WTC11 (cell line): ENCODE data around the gene ZNF700.

Experiments
- CTCF ChIP-seq: fragments of 200-600 bp; IDR thresholded peaks from 2 replicates; pipeline ENCODE4 v1.8.0; 2022; ENCODE audit warnings: antibody characterized with exemption
- ELF4 ChIP-seq: sonication (generic); formaldehyde crosslinking; IDR thresholded peaks from 2 replicates; pipeline ENCODE4 v1.8.1; 2022; ENCODE audit warnings: low read depth, mild to moderate bottlenecking, moderate library complexity, missing genetic modification reagents
- EMX1 ChIP-seq: fragments of 250-450 bp; sonication (Bioruptor Pico); IDR thresholded peaks from 2 replicates; pipeline ENCODE4 v1.8.0; 2021; ENCODE audit warnings: mild to moderate bottlenecking
- GABPB1 ChIP-seq: sonication (generic); formaldehyde crosslinking; IDR thresholded peaks from 2 replicates; pipeline ENCODE4 v1.8.1; 2023; ENCODE audit warnings: mild to moderate bottlenecking, missing genetic modification reagents
- NR1H2 ChIP-seq: sonication (generic); formaldehyde crosslinking; IDR thresholded peaks from 2 replicates; pipeline ENCODE4 v1.9.0; 2021; ENCODE audit warnings: mild to moderate bottlenecking, moderate library complexity, missing genetic modification reagents
- PRRX2 ChIP-seq: fragments of 250-450 bp; sonication (Bioruptor Pico); IDR thresholded peaks from 2 replicates; pipeline ENCODE4 v1.8.0; 2021; ENCODE audit warnings: mild to moderate bottlenecking
- TEAD4 ChIP-seq: sonication (generic); formaldehyde crosslinking; IDR thresholded peaks from 2 replicates; pipeline ENCODE4 v1.8.0; 2022; ENCODE audit warnings: mild to moderate bottlenecking, missing genetic modification reagents
- TP53 ChIP-seq: sonication (generic); formaldehyde crosslinking; IDR thresholded peaks from 2 replicates; pipeline ENCODE4 v1.8.1; 2023; ENCODE audit warnings: mild to moderate bottlenecking, missing genetic modification reagents
- USF2 ChIP-seq: sonication (generic); formaldehyde crosslinking; IDR thresholded peaks from 2 replicates; pipeline ENCODE4 v1.8.1; 2023; ENCODE audit warnings: mild to moderate bottlenecking, missing genetic modification reagents, moderate library complexity
- ZNF512 ChIP-seq: sonication (generic); formaldehyde crosslinking; IDR thresholded peaks from 2 replicates; pipeline ENCODE4 v1.8.1; 2022; ENCODE audit warnings: missing genetic modification reagents, borderline replicate concordance

- no peak for TF ChIP-seq GABPB1
- TF ChIP-seq NR1H2 (CRISPR knock-in tag), result no peak
- no peak for TF ChIP-seq PRRX2 (CRISPR knock-in tag)
- TF ChIP-seq USF2 (CRISPR knock-in tag), result no peak
- no peak for TF ChIP-seq ELF4
- no peak for TF ChIP-seq TP53 (CRISPR knock-in tag)
- TF ChIP-seq ZNF512 (CRISPR knock-in tag), result no peak
- TF ChIP-seq CTCF, result no peak
- no peak for TF ChIP-seq TEAD4
- no peak for TF ChIP-seq EMX1
Measured at GRCh38 chr19:11905928-11906327, 19.0 kb upstream of the ZNF700 start.
